ENCODE data around the gene SRSF7.
A peak's percentile ranks its signal among the peaks of the same experiment; 100 is the strongest.
"Not testable (repeated sequence)": the region's sequence is repeated elsewhere in the genome, so short reads cannot be mapped to it uniquely, and the experiment has no call there.

The SRSF7 gene

DNA sequence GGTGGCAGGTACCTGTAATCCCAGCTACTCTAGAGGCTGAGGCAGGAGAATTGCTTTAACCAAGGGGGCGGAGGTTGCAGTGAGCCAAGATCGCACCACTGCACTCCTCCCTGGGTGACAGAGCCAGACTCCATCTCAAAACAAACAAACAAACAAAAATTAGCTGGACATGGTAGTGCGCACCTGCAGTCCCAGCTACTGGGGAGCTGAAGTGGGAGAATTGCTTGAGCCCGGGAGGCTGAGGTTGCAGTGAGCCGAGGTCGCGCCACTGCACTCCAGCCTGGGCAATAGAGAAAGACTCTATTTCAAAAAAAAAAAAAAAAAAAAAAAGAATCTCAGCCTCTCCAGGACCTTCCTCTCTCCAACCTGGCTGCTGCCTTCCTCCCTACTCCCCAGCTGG lies 20.1 kb downstream of the SRSF7 start:
- no peak for DNase-seq

DNA sequence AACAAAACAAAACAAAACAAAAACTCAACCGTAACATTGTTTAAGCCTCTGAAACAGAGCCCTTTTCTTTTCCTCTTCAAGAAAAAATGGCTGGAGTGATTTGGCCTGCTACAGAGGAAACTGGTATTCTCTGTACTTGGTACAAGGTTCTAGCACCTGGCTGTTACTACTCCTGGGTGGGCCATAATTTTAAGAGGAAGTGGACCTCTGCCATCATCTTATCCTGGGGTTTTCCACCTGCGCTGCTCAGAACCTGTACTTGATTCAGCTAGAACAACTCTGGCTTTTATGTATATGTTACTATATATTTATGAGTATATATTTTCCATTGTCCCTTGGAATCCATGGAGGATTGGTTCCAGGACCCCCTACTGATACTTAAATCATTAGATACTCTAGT lies 22.5 kb downstream of the SRSF7 start:
- no peak for DNase-seq

DNA sequence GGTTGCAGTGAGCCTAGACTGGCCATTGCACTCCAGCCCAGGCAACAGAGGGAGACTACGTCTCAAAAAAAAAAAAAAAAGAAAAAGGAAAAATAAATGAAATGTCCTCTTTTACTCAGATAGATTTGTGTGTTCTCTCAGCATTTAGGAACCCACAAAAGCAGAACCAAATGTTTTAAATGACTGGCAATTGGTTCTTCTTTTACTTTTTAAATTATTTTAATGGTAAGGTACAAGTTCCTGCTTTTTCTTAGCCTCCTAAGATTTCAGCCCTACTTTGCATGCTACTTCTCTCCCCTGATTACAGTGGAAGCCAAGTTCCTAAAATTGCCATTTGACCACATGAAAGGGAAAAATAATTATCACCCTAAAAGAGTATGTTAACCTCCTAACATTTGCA lies 23.5 kb downstream of the SRSF7 start:
- no peak for DNase-seq

DNA sequence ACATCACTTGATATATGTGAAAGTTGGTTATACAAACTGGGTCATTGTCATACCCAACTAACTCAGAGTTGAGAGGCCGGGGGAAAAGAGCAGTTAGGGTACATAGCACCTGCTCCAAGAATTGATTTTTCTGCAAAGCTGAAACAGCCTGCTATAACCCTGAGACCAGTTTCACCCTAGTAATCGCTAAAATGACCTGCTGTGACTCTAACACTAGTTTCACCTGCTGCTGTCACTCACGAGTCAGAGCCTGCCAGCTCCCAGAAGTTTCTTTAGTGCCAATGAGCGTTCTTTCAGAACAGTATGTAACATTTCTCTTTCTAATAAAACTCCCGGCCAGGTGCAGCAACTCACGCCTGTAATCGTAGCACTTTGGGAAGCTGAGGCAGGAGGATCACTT lies 28.0 kb downstream of the SRSF7 start:
- DNase-seq = no peak

DNA sequence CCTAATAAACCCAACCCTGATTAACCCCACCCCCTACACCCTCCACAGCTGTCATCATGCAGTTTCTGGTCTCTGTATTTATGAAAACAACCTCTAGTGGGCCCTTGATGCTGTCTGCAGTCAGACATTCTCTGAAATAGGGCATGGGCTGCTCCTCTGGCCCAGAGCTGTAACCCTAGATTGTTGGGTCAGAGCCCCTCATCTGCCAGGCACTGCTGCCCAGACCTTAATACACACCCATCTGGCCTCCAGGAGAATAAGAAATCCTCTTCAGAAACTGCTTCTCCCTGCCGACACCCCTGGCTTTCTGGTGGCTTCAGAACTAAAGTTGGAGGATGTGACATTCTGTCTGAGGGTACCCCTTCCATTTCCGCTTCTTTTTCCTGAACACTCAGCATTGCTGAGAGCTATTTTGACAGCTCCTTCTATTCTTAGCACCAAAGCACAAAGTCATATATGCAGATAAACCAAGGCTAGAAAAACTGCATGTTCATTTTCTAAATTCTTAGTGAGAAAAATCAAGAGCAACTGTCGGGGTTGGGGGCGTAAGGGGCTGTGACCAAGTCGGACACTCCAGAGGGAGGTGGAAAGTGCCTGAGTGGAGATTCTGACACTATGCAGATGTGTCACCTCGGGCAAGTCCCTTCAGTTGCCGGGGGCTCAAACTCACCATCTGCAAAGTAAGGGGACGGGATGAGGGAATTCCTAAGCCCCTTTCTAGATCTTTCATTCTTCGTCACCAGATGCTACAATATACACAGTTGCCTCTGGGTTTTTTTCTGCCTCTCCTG lies 28.7 kb downstream of the SRSF7 start:
- DNase-seq = no peak

DNA sequence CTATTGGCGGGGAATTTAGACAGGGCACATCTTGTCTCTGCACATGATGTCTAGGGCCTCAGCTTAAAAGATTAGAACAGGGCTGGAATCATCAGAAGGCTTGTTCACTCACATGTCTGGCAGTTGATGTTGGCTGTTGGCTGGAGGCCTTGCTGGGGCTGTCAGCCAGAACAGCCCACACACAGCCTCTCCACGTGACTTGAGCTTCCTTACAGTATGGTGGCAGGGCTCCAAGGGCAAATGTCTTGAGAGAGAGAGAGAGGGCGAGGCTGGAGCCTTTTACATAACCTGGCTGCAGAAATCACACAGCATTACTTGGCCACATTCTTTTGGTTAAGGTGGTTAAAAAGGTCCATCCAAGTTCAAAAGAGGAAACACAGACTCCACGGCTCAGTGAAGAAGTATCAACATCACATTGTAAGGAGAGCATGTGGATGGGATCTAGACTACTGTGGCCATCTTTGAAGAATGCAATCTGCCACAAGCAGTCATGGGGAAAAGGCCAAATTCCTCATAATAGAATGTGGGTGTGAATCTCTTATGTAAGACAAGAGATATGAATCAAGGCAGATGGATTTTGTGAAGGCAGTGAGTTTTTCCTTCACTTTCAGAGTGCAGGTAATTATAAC lies 30.4 kb downstream of the SRSF7 start:
- DNase-seq = peak; percentile 94

DNA sequence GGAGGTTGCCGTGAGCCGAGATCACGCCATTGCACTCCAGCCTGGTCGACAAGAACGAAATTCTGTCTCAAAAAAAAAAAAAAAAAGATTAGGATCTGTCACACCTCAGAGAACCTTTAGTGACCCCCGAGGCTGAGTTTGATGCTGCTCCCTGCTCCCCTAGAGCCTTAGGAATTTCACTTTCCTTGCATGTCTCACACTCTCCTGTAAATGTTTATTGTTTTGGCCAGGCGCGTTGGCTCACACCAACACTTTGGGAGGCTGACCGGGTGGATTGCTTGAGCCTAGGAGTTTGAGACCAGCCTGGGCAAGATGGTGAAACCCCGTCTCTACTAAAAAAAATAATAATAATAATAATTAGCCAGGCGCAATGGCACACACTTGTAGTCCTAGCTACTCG lies 31.5 kb downstream of the SRSF7 start:
- no peak for DNase-seq

DNA sequence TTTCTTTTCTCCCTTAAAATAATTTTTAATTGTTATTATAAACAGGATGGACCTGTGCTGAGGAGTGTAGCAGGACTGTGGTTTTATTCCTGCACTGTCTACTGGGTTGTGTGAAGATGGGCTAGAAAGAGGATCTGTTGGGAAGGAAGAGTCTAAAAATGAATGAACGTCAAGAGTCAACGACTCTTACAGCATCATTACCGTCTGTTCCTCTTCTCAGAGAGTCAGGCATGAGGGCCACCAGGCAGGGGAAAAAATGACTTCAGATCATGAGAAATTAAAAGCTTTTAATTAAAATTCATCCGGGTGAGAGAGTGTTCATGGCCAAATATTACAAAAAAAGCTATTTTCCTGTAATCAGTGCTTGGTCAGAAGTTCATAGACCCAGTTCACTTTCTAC lies 32.6 kb downstream of the SRSF7 start:
- no peak for DNase-seq

DNA sequence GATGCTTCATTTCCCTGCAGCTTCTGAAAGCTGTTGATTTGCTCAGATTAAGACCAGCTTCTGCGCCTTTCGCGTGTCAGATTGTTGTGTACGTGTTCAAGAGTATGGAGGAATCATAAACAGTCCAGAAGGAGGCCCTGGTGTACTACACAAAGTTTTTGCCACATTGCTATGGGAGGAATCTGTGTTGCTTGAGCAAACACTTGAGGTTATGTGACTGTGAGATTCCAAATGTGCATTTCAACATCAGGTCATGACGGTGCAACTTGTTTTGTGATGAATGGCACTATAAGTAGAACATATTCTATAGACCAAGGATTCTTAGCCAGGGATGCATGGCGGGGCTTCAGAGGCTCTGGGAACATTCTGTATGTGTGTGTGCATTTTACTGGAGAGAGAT lies 35.0 kb downstream of the SRSF7 start:
- peak; percentile 7 for DNase-seq

DNA sequence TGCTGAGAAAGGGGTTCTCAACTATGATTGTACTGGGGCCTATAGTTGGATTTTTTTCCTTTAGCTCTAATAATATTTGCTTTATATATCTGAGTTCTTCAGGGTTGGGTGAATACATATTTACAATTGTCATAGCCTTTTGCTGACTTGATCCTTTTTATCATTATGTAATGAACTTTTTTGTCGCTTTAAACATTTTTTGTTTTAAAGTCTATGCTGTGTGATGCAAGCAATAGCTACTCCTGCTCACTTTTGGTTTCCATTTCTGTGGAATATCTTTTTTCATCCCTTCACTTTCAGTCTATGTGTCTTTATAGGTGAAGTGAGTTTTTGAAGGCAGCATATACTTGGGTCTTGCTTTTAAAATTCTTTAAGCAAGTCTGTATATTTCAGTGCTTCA lies 36.2 kb downstream of the SRSF7 start:
- DNase-seq = not testable (repeated sequence)

DNA sequence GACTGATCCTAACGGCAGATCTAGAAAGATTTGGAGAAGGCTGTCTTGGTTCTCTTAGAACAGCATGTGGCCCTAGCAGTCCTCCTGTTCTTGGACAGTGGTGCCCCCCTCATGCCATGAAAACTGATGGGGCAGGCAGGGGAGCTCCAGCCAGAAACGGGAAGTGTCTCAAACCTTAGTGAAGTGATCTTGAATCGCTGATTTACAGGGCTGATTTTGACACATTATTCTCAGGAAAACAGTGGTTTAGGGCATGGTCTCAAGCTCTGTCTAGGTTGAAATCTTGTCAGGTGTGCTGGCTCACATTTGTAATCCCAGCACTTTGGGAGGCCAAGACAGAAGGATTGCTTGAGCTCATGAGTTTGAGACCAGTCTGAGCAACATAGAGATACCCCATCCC lies 37.8 kb downstream of the SRSF7 start:
- DNase-seq = no peak

DNA sequence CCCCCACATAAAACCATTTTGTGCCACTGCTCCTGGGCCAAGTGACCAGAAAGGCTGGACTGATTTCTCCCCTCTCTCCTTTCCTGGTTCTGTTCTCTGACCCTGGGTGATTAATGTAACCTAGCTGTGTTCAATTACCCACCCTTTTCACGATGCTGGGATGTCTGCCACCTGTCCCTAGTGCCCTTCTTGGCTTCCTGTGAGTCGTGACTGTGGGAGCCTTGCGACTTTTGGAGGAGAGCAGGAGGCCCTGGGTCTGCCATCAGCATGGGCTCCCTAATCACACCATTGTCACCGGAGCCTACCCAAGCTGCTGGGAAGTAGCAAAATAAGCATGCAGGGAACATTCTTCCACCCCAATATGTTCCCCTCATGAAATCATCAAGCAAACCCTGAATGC lies 38.3 kb downstream of the SRSF7 start:
- DNase-seq = peak; percentile 20

DNA sequence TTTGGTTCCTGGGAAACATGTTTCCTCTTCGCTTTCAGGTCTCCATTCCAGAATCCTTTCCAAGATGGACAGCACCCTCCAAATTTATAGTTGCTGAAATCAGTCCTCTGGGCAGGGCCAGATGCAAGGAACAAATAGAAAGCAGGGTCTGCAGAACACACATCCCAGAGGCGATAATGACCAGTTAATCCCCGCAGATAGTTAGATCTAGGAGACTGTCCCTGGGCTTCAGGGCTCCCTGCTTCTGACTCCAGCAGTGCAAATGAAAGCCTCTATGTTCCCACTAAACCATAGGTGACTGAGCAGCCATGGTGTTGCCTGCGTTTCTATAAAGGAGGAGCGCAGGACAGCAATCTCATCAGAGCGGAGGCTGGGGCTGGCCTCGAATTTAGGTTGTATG lies 38.7 kb downstream of the SRSF7 start:
- no peak for DNase-seq

DNA sequence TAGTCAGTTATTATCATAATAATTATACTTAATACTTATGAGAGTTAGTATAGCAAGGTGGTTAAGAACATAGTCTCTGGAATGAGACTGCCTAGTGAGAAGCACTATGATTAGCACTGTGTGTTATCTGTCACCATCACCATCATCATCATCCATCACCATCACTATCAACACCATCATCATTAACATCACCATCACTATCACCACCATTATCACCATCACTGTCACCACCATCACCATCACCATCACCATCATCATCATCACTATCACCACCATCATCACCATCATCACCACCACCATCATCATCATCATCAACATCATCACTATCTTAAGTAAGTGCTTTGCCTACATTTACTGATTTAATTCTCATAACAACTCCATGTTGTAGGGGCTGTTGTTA lies 39.6 kb downstream of the SRSF7 start:
- DNase-seq = no peak

DNA sequence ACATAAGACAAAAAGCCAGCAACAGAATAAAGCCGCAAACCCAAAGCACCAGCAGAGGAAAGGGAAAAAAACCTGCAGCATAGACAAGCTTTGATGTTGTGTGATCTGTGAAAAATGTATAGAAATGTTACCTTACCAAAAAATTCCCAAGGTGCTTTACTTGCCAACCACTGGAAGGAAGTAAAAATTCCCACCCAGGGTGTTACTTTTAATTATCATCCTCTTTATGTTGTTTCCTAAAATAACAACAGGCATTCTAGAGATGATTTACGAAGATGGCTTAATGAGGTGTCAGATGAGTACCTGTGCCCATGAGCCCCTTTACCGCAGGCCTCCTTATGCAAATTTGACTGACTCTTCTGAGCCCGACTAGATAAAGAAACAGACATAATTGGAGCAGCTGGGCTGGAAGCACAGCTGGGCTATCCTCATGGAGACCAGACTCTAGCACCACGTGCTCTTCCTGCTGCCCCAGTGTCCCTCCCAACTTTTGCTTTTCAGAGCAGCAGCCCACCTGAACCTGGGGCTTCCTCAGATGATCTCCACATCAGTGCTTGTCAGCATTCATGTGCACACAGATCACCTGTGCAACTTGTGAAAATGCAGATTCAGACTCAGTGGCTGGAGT lies 41.5 kb downstream of the SRSF7 start:
- DNase-seq = no peak

DNA sequence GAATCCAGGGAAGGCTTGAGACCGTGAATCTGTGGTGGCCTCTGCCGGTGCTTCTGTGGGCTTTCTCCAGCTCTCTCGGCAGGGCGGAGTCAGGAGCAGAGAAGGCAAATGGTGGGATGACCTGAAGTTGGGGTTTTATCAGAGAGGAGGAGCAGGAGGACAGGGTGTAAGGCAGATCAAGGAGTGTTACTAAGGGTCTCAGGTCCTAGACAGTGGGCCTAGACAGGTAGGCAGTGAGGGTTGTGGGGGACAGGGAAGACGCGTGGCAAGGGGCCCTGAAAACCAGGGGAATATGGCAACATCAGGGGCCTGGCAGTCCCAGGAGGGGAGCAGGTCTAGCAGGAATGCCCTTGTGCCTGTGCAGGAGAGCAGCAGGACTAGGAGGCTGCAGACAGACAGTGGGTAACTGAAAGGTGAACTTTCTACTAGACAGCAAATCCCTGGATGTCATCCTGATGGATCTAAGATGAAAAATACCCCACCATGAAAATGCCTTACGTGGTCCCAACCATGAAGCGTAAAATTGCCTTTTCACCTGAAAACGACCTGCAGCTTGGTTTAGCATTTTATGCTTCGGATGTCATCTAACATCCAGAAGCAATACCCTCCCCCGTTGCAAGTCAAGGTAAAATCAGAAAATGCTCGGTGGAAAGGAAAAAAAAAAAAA lies 42.1 kb downstream of the SRSF7 start:
- no peak for DNase-seq

DNA sequence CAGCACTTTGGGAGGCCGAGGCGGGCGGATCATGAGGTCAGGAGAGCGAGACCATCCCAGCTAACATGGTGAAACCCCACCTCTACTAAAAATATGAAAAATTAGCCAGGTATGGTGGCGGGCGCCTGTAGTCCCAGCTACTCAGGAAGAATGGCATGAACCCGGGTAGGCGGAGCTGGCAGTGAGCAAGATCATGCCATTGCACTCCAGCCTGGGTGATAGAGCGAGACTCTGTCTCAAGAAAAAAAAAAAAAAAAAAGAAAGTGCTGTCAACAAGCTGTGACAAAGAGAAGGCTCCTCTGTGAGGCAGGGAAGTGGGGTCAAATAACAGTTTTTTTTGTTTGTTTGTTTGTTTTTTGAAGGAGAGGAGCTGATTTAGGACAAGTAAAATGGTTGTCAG lies 42.7 kb downstream of the SRSF7 start:
- DNase-seq = not testable (repeated sequence)

DNA sequence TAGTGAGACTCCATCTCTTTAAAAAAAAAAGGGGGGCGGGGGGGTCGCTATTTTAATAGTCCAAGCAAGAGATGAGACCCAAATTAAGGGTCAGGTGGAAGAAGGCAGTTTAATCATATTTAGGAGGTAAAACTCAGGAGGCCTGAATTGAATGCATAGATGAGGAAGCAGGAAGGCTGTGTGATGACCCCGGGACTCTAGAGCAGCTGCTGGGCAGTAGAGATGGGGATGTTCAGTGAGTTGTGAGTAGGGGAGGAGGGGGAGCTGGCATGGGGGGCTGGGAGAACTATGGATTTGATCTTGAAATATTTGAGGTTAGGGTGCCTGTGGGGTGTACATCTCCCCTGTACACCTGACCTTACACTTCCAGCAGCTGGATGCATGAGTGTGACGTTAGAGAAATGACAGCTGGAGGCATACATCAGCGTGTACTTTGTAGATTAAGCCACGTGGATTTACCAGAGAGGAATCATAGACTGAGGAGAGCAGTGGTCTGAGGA lies 44.3 kb downstream of the SRSF7 start:
- no peak for DNase-seq

DNA sequence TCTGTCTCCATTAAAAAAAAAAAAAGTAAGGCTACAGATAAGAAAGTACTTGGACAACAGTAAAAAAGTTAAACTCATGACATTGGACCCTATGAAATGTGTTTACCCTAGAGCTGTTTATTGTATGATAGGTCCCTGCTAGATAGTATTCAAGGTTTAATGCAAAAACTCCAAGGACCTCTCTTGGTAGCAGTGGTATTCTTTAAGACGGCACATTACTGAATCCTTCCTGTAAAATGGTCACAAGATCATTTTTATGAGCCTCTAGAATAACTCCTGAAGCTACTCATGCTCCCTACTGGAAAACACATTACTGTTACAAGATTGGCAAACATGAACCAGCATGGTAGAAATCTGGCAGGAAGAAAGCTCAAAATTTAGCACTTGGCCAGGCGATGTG lies 46.5 kb downstream of the SRSF7 start:
- DNase-seq = no peak

DNA sequence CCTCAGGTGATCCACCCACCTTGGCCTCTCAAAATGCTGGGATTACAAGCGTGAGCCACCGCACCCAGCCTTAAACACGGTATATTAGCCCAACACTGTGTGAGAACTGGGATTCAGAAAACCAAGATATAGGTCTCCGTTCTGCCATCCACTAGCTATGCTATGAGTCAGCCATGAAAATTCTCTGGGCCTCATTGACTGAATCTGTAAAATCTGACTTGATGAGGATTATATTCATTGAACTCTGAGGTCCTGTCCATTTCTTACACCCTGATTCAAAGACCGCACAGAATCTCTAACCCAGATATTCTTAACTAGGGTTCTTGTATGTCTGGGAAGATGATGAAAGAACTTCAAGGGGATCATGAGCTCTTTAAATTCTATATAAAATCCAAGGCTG lies 47.8 kb downstream of the SRSF7 start:
- not testable (repeated sequence) for DNase-seq

DNA sequence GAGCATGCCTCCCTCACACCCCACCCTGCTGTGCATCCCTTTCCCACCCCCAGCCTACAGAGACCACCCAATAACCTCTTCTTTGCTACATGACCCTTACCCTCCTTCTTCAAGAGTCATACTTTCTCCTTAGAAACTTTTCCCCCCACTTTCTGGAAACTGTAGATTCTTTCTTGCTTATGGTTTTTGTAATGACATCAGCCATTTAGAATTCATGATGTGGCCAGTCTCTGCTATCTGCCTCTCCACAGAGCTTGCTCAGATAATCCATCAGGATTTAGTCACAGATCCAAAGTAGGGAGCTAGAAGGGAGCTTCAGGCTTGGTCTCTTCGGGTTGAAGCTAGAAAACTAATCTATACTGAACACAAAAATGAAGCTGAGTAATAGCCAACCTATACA lies 48.7 kb downstream of the SRSF7 start:
- peak; percentile 93 for DNase-seq

DNA sequence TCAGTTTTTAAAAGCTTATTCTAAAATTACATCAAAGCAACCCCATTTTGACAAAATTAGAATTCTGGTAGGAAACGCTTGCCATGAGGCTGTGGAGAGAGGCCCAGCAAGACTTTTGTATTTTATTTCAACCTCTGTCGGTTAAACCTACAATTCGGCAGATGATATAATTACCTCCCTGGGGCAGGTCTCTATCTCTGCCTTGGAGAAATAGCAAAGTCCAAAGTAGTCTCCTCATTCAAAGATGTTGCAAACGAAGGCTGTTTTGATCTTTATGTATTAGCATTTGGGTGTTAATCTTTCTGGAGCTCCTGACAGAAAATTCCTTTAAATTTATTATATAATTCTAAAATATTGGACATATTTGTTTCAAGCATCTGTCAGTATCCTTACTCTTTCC lies 49.6 kb downstream of the SRSF7 start:
- DNase-seq = no peak

DNA sequence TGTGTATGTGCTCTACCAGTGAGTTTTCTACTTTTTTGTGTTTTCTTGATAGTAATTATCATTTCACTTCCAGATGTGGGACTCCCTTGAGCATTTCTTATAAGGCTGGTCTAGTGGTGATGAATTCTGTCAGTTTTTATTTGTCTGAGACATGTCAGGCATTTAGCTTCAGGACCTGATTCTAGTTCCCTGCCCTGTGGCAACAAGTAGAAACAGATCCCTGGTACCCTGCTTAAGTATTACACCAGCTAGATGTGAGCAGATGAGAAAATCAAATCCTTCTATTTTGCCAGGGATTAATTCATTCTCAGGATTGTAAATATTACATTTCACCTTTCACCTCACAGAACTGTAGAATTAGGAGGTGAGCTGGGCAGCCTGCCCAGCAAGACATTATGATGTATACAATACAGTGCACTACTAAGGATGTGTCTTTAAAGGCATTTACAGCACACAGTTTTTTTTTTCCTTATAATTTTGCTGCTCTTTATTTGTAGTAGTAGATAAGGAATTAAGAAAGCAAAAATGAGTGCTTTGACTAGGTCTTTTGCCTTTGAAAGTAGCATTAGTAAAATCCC lies 50.2 kb downstream of the SRSF7 start:
- no peak for DNase-seq

All from HCEC 1CT (cell line).